ENCODE measurements around the gene F8.

Gene F8

GRCh38 chrX:154793084-154793795 is 229.3 kb downstream of the F8 start:
- DNase-seq (ENCODE audit: extremely low read depth in 1 of 2, low read depth in 1 of 2): no peak

GRCh38 chrX:154791939-154792338 is 230.6 kb downstream of the F8 start:
- no peak for DNase-seq (ENCODE audit: extremely low read depth in 1 of 2, low read depth in 1 of 2)

- DNase-seq (ENCODE audit: extremely low read depth in 1 of 2, low read depth in 1 of 2): no peak
Observed at GRCh38 chrX:154791467-154791866, 231.1 kb downstream of the F8 start.
